HCT116 (cell line): ENCODE measurements around the gene MEG3.

Experiments
- EGR1 ChIP-seq: IDR thresholded peaks from 2 replicates; pipeline ENCODE4 v1.6.1; 2012; ENCODE audit warnings: low read depth
- EZH2 ChIP-seq: fragments of 200-600 bp; sonication (generic); IDR thresholded peaks from 2 replicates; pipeline ENCODE4 v1.6.1; 2017; ENCODE audit warnings: antibody characterized with exemption, mixed run types
- EZH2phosphoT487 ChIP-seq: fragments of 200-600 bp; IDR thresholded peaks from 2 replicates; pipeline ENCODE4 v1.6.1; 2018; ENCODE audit warnings: antibody characterized with exemption, borderline replicate concordance
- POLR2A ChIP-seq: IDR thresholded peaks from 2 replicates; pipeline ENCODE4 v1.7.0; 2011; ENCODE audit warnings: borderline replicate concordance; ENCODE audit not compliant: insufficient read depth, insufficient read length; ENCODE audit errors: extremely low read depth
- POLR2AphosphoS5 ChIP-seq: IDR thresholded peaks from 2 replicates; pipeline ENCODE4 v1.6.1; 2011; ENCODE audit warnings: mild to moderate bottlenecking, low read depth, low read length, moderate library complexity
- REST ChIP-seq: IDR thresholded peaks from 2 replicates; pipeline ENCODE4 v1.6.1; 2012; ENCODE audit warnings: low read depth
- ZNF274 ChIP-seq: fragments of 200-500 bp; sonication (Bioruptor generic); IDR thresholded peaks from 2 replicates; pipeline ENCODE4 v1.6.1; 2014; ENCODE audit warnings: mild to moderate bottlenecking, low read depth, low read length, inconsistent platforms
- TF ChIP-seq, protein P1 (sequence below), 3 experiments: fragments of 200-600 bp in 1 of 3; sonication (generic) in 1 of 3; IDR thresholded peaks in 2 of 3; conservative IDR thresholded peaks in 1 of 3; 2 replicates each; pipeline ENCODE4 v1.5.1; 2012 to 2017; ENCODE audit warnings: low read depth in 2 of 3, low read length in 2 of 3, antibody characterized with exemption in 1 of 3, borderline replicate concordance in 1 of 3, control low read depth in 1 of 3, mild to moderate bottlenecking in 1 of 3, mixed read lengths in 1 of 3, mixed run types in 1 of 3, moderate library complexity in 1 of 3; ENCODE audit not compliant: insufficient read depth in 1 of 3

DNA sequence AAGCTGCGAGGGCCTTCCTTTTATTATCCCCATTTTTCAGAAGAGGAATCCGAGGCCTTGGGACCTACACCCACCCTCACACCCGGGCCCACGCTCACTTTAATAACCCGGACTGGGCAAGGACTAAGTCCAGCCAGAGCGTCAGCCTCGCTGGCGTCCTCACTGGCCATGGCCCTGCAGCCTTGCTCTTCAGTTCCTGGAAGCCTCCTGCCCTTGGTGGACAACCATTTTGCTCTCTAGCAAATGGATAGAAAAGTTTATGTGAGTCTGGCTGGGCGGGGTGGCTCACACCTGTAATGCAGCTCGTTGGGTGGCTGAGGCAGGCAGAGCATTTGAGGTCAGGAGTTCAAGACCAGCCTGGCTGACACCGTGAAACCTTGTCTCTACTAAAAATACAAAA is 67.8 kb downstream of the MEG3 start:
- TF ChIP-seq POLR2AphosphoS5 (no peak), EZH2phosphoT487 (no peak), POLR2A (no peak), REST (no peak), EZH2 (no peak), EGR1 (no peak), ZNF274 (no peak)
- TF ChIP-seq, protein P1, sequence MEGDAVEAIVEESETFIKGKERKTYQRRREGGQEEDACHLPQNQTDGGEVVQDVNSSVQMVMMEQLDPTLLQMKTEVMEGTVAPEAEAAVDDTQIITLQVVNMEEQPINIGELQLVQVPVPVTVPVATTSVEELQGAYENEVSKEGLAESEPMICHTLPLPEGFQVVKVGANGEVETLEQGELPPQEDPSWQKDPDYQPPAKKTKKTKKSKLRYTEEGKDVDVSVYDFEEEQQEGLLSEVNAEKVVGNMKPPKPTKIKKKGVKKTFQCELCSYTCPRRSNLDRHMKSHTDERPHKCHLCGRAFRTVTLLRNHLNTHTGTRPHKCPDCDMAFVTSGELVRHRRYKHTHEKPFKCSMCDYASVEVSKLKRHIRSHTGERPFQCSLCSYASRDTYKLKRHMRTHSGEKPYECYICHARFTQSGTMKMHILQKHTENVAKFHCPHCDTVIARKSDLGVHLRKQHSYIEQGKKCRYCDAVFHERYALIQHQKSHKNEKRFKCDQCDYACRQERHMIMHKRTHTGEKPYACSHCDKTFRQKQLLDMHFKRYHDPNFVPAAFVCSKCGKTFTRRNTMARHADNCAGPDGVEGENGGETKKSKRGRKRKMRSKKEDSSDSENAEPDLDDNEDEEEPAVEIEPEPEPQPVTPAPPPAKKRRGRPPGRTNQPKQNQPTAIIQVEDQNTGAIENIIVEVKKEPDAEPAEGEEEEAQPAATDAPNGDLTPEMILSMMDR (IDR thresholded peaks at IDR 0.05 in 2 of 3, conservative IDR thresholded peaks at IDR 0.05 in 1 of 3; ENCODE audit: borderline replicate concordance in 1 of 3, insufficient read depth in 1 of 3, low read depth in 2 of 3, low read length in 2 of 3): no peak
